Adrenal gland (tissue), 12 donors: ENCODE results near the gene LRATD1. TPM values are rescaled to one million over a fixed set of nuclear protein-coding genes. Genes with fewer than 3 reads are reported as not detected.

Experiments used
- DNase-seq, 7 donors: peaks; one replicate each; pipeline ENCODE4 v3.0.0-alpha.2; 2019 to 2020
- H3K27ac ChIP-seq, 5 donors: fragments of 200-600 bp; sonication (generic) in 4 of 5; 1 replicate in 3 of 5; 2 replicates in 2 of 5; pipeline versions ENCODE4 v1.5.1 to v1.8.0; 2016 to 2020; ENCODE audit warnings: mild to moderate bottlenecking in 1 of 5
- H3K27me3 ChIP-seq: fragments of 200-600 bp; 2 replicates; pipeline ENCODE4 v1.8.0; 2021
- H3K36me3 ChIP-seq, 2 donors: fragments of 200-600 bp; replicated peaks in 1 of 2; 1 replicate in 1 of 2; 2 replicates in 1 of 2; pipeline versions ENCODE4 v1.5.1 to v1.8.0; 2018 to 2022
- H3K4me1 ChIP-seq, 2 donors: fragments of 200-600 bp; replicated peaks in 1 of 2; 1 replicate in 1 of 2; 2 replicates in 1 of 2; pipeline versions ENCODE4 v1.5.1 to v1.8.0; 2018 to 2021
- H3K4me3 ChIP-seq, 4 donors: fragments of 200-600 bp; sonication (generic) in 3 of 4; one replicate each; pipeline ENCODE4 v1.5.1; 2016 to 2018
- H3K9me3 ChIP-seq, 3 donors: fragments of 200-600 bp; sonication (generic) in 1 of 3; replicated peaks in 1 of 3; 1 replicate in 2 of 3; 2 replicates in 1 of 3; pipeline versions ENCODE4 v1.5.1 to v1.8.0; 2016 to 2021
- POLR2A ChIP-seq, 2 donors: fragments of 450-650 bp; IDR thresholded peaks; one replicate each; pipeline ENCODE4 v1.6.1; 2017; ENCODE audit warnings: antibody characterized with exemption in 2 of 2, mild to moderate bottlenecking in 2 of 2, moderate library complexity in 1 of 2
- WGBS, 4 donors: extraction: QIAGEN DNeasy Blood & Tissue Kit in 2 of 4; methylation state at CpG; one replicate each; pipeline versions ENCODE4 v1.1.5 to v1.1.7; 2013 to 2017; 5-methylcytosine and 5-hydroxymethylcytosine counted together
- intact Hi-C, 2 donors: fragments of 100-400 bp; cut with DNase I; formaldehyde crosslinking; loops; one replicate each; pipeline versions ENCODE4 v1.14.1 to v1.15.0; 2022 to 2023
- polyA plus RNA-seq, 3 donors: library from polyadenylated mRNA; stranded (reverse); fragments of 200-250 nt in 2 of 3; fragments of 350-450 nt in 1 of 3; fragmentation: Illumina TruSeq in 1 of 3; extraction: RNeasy Lipid Tissue Mini Kit (QIAGEN cat#74804) in 1 of 3; gene quantifications; one replicate each; pipeline ENCODE4 v1.2.3, GENCODE V29; 2013 to 2014
- total RNA-seq, 9 donors: library from RNA; depleted of rRNA in 4 of 9; stranded (reverse); fragments of >200 nt in 4 of 9; fragments of 120-200 nt in 1 of 9; fragmentation: NEBNext Ultra II Directional in 1 of 9; extraction: Animal tissue kit (Norgen Biotek cat#: 25700) in 1 of 9; gene quantifications; one replicate each; pipeline versions ENCODE4 v1.1.0 to v1.2.4, GENCODE V29; 2013 to 2023
- TF ChIP-seq, protein P1 (sequence below), 6 experiments: fragments of 450-650 bp in 4 of 6; fragments of 200-600 bp in 2 of 6; sonication (generic) in 1 of 6; IDR thresholded peaks; 1 replicate in 5 of 6; 2 replicates in 1 of 6; pipeline versions ENCODE4 v1.5.1 to v1.8.0; 2016 to 2021; ENCODE audit warnings: antibody characterized with exemption in 6 of 6, mild to moderate bottlenecking in 2 of 6, moderate library complexity in 1 of 6
- donor health status: healthy with polysubstance abuse.
- donor health status: Bipolar disorder and iron deficiency.
- donor health status: DM: yes; HTN: yes; CAD: no.
- donor health status: DM: no; HTN: no; CAD: no.
- donor health status: DM: no; HTN: no; CAD: no.
- donor health status: DM: yes; HTN: yes; CAD: no.

LRATD1 gene
- total and polyA plus RNA-seq, 12 donors, result 1.2 to 5.0 (median 2.5) TPM

DNA sequence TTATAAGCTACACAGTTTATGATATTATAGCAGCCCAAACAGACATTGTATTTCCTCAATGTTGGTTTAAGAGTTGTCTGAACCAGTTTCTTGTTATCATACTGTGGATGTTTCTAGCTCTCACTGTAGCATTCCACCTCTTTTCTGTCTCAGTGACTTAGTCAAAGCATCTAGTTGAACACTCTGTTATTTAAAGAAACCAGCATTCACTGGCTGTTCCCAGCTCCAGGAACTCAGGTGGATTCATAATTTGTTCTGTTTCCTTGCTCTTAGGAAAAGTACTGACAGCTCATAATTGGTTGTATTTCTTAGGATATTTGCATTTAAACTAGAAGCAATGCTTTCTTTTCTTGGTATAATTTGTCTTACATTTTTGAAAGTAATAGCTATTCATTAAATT lies 17.5 kb downstream of the LRATD1 start:
- Histone ChIP-seq H3K9me3 (no peaks in the 10 kb centered on the region), H3K36me3 (no peaks in the 10 kb centered on the region), H3K4me1 (no peaks in the 10 kb centered on the region), H3K4me3 (no peak overlapping the region), H3K27me3 (no peaks in the 10 kb centered on the region), H3K27ac (no peak overlapping the region)
- DNase-seq, result no peak
- intact Hi-C loops, result no loop called here
- TF ChIP-seq, protein P1, sequence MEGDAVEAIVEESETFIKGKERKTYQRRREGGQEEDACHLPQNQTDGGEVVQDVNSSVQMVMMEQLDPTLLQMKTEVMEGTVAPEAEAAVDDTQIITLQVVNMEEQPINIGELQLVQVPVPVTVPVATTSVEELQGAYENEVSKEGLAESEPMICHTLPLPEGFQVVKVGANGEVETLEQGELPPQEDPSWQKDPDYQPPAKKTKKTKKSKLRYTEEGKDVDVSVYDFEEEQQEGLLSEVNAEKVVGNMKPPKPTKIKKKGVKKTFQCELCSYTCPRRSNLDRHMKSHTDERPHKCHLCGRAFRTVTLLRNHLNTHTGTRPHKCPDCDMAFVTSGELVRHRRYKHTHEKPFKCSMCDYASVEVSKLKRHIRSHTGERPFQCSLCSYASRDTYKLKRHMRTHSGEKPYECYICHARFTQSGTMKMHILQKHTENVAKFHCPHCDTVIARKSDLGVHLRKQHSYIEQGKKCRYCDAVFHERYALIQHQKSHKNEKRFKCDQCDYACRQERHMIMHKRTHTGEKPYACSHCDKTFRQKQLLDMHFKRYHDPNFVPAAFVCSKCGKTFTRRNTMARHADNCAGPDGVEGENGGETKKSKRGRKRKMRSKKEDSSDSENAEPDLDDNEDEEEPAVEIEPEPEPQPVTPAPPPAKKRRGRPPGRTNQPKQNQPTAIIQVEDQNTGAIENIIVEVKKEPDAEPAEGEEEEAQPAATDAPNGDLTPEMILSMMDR (IDR thresholded peaks at IDR 0.05), result no peak
- TF ChIP-seq POLR2A (IDR thresholded peaks at IDR 0.05), result no peak

DNA sequence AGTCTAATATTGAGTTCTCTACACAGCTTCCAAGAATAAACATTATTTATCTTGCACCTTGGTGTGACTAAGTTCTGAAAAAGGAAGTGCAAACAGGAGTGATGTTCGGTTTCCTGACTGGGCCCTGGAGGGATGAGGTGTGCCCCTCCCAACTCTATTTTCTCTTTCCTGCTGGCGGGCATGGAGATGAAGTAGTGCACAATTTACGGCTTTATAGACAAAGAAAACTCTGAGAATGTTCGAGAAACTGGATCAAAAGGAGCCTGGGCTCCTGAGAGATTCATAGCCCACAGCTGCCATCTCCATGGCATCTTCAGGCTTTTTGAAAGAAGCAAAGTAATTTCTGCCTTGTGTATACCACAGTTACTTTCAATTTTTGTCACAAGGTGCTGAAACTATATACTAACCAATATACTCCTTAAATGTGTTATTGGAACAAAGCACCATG lies 22.3 kb downstream of the LRATD1 start:
- Histone ChIP-seq H3K9me3 (no peaks in the 10 kb centered on the region), H3K4me1 (no peaks in the 10 kb centered on the region), H3K27ac (no peak overlapping the region), H3K4me3 (no peak overlapping the region), H3K36me3 (no peaks in the 10 kb centered on the region), H3K27me3 (no peaks in the 10 kb centered on the region)
- no peak for TF ChIP-seq POLR2A (IDR thresholded peaks at IDR 0.05)
- TF ChIP-seq, protein P1 (IDR thresholded peaks at IDR 0.05), result no peak
- DNase-seq, result no peak
- WGBS, 4 donors, result 68 to 79% (median 75%) methylated on average over 4 of the region's 4 CpGs
- intact Hi-C loops, result no loop called here

DNA sequence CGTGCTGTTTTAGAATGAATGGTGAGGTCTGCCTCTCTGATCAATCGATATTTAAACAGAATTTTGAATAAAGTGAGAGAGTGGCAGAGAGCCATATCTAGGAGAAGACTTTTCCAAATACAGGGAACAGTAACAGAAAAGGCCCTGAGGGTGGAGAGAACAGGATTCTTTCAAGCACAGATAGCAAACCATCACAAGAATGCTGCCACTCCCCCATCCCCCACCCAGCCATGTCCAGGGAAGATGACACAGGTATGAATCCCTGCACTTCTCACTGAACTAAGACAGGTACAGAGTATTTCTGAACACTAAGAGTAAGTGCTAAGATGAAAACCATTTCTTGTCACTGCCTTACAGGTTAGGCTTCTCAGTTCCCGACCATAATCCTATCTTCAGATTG lies 23.6 kb downstream of the LRATD1 start:
- intact Hi-C loops, result no loop called here
- Histone ChIP-seq H3K4me1 (no peaks in the 10 kb centered on the region), H3K4me3 (no peak overlapping the region), H3K27me3 (no peaks in the 10 kb centered on the region), H3K27ac (no peak overlapping the region), H3K36me3 (no peaks in the 10 kb centered on the region), H3K9me3 (no peaks in the 10 kb centered on the region)
- WGBS, 4 donors, result 81 to 88% (median 86%) methylated on average over 3 of the region's 3 CpGs
- DNase-seq, result no peak
- TF ChIP-seq, protein P1 (IDR thresholded peaks at IDR 0.05), result no peak
- no peak for TF ChIP-seq POLR2A (IDR thresholded peaks at IDR 0.05)

DNA sequence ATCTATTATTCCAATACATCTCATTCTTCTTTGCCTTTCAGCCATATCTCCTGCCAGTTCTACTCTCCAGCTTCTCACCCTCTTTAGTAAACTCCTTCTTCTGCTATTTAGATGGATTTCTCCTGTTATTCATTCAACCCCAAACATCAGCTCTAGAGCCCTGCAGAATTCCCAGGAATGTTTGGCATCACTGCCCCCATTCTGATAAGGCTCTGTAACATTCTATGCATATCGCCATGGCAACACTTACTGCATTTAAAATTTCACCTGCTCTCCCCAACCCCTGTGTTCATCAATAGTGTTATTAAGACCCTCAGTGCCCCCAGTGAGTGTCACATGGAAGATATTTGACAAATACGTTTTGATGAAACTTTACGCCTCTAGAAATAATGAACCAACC lies 28.6 kb downstream of the LRATD1 start:
- H3K36me3 ChIP-seq, result no peaks in the 10 kb centered on the region
- 80 to 87% (median 86%) methylated on average over 3 of the region's 3 CpGs for WGBS, 4 donors
- no peaks in the 10 kb centered on the region for H3K9me3 ChIP-seq
- no peak overlapping the region for H3K27ac ChIP-seq
- intact Hi-C loops, result no loop called here
- no peak overlapping the region for H3K4me3 ChIP-seq
- no peaks in the 10 kb centered on the region for H3K4me1 ChIP-seq
- no peak for DNase-seq
- H3K27me3 ChIP-seq, result no peaks in the 10 kb centered on the region
- no peak for TF ChIP-seq POLR2A (IDR thresholded peaks at IDR 0.05)
- TF ChIP-seq, protein P1 (IDR thresholded peaks at IDR 0.05), result no peak
